GM12891 (cell line): ENCODE results near the gene TAF4.

Experiments used
- PAX5 ChIP-seq: IDR thresholded peaks from 2 replicates; pipeline ENCODE4 v1.6.1; 2011; ENCODE audit warnings: low read length, moderate library complexity, mild to moderate bottlenecking; ENCODE audit not compliant: insufficient read depth, severe bottlenecking
- POLR2A ChIP-seq: IDR thresholded peaks from 2 replicates; pipeline ENCODE4 v1.6.1; 2011; ENCODE audit warnings: low read depth, low read length, control low read depth
- POLR2AphosphoS5 ChIP-seq: IDR thresholded peaks from 2 replicates; pipeline ENCODE4 v1.6.1; 2011; ENCODE audit warnings: low read depth, low read length, control low read depth
- POU2F2 ChIP-seq: IDR thresholded peaks from 2 replicates; pipeline ENCODE4 v1.6.1; 2011; ENCODE audit warnings: low read depth, mild to moderate bottlenecking, control low read depth, low read length, moderate library complexity
- SPI1 ChIP-seq: IDR thresholded peaks from 2 replicates; pipeline ENCODE4 v1.6.1; 2011; ENCODE audit warnings: low read depth, low read length, control low read depth

GRCh38 chr20:61986762-61987321 lies 78.8 kb downstream of the TAF4 start:
- TF ChIP-seq POLR2AphosphoS5 (no peak), POLR2A (no peak), POU2F2 (no peak), SPI1 (no peak), PAX5 (no peak)
